ENCODE results near the gene HENMT1.
"Not testable (repeated sequence)": the region's sequence is repeated elsewhere in the genome, so short reads cannot be mapped to it uniquely, and the experiment has no call there.

The HENMT1 gene

GRCh38 chr1:108661030-108661609 lies at the start of gene HENMT1:
HENMT1 (minus strand) TSS chr1:108661093; CDS start chr1:108659884, 1,209 bp downstream.
- peak; percentile 62 for DNase-seq (ENCODE audit: low spot score)

- DNase-seq (ENCODE audit: low spot score): no peak
Observed at GRCh38 chr1:108708691-108709660, 48.1 kb upstream of the HENMT1 start.

- no peak for DNase-seq (ENCODE audit: low spot score)
Observed at GRCh38 chr1:108706643-108707042, 45.8 kb upstream of the HENMT1 start.

- DNase-seq (ENCODE audit: low spot score): peak; percentile 74
Observed at GRCh38 chr1:108704496-108704895, 43.6 kb upstream of the HENMT1 start.

GRCh38 chr1:108703939-108704338 lies 43.0 kb upstream of the HENMT1 start:
- DNase-seq (ENCODE audit: low spot score): no peak

DNA sequence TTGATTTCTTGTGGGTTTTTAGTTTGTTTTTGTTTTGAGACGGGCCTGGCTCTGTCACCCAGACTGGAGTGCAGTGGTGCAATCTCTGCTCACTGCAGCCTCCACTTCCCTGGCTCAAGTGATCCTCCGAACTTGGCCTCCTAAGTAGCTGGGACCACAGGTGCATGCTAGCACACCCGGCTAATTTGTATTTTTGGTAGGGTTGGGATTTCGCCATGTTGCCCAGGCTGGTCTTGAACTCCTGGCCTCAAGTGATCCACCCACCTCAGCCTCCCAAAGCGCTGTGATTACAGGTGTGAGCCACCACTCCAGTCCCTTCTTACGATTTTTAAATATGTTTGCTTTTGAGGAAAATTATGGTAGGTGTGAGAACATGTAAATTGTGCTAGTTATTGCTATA lies 41.2 kb upstream of the HENMT1 start:
- DNase-seq (ENCODE audit: low spot score): not testable (repeated sequence)

- DNase-seq (ENCODE audit: low spot score): no peak
Observed at GRCh38 chr1:108701176-108701849, 40.4 kb upstream of the HENMT1 start.

DNA sequence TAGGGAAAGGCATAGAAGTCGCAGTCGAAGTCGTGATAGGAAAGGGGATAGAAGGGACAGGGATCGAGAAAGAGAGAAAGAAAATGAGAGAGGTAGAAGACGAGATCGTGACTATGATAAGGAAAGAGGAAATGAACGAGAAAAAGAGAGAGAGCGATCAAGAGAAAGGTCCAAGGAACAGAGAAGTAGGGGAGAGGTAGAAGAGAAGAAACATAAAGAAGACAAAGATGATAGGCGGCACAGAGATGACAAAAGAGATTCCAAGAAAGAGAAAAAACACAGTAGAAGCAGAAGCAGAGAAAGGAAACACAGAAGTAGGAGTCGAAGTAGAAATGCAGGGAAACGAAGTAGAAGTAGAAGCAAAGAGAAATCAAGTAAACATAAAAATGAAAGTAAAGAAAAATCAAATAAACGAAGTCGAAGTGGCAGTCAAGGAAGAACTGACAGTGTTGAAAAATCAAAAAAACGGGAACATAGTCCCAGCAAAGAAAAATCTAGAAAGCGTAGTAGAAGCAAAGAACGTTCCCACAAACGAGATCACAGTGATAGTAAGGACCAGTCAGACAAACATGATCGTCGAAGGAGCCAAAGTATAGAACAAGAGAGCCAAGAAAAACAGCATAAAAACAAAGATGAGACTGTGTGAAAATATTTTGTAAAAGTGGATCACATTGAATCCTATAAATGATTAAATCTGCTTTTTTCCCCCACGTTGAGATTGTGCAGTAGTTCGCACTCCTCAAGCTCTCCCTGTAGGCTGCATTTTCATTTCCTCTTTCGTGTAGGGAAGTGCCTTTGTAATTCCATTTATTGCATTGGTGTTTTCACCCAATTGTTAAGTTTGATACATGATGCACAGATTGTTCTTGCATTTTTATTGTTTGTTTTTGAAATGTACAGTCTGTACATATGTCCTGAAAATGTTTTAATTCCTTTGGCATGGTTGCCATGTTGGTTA lies 38.8 kb upstream of the HENMT1 start:
- no peak for DNase-seq (ENCODE audit: low spot score)

DNA sequence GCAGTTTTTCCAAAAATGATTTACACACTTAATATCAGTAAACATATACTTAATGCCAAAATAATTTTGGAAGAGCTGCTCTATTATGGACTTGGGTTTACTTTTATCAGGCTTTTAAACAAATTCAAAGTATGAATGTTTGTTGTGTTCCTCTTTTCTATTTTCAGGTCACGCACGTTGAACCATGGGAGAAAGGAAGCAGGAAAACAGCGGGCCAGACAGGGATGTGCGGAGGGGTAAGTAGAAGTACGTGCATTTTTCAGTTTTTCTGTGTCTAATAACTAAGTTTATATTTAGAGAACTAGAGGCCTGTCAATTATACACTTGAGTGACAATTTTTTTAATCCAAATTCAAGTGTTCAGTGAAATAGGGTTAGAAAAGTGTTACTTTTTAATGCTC lies 34.6 kb upstream of the HENMT1 start:
- no peak for DNase-seq (ENCODE audit: low spot score)

DNA sequence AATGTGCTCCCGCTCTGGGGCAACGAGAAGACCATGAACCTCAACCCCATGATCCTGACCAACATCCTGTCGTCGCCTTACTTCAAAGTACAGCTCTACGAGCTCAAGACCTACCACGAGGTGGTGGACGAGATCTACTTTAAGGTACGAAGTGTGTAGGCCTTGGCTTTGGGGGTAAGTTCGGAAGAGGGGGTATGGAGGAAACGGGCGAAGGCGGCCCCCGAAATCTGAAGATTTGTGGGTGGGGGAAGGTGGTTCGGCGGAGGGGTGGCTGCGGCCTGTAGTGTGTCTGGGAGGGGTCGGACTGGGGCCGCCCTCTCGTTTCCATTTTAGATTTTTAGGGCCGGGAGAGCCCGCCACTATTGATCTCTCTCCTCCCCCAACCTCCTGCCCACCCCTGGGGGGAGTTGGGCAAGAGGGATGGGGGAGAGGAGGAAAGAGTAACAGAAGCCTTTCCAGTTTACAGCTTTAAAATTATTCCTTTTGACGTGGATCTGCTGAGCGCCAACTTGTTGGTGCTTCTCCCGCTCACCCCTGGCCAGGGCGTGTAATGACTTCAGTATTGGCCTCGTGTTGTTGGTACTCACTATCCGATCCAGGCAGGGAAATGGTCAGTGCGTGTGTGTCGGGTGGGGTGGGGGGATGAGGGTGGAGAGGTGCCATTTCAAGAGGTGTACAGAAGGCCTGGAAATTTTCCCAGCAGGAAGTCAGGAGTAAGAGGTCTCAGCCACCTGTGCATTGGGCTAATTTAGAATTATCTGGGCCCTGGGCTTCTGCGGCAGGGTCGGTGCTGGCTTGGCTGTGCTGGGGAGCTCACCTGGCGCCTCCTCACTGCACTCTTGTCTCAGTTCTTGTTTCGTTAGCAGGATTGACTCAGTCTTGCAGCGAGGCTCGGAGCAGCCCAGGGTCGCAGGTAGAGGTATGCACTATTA lies 32.1 kb upstream of the HENMT1 start:
- DNase-seq (ENCODE audit: low spot score): peak; percentile 61

- peak; percentile 97 for DNase-seq (ENCODE audit: low spot score)
Observed at GRCh38 chr1:108691942-108692723, 31.2 kb upstream of the HENMT1 start, which contains the start of gene PRPF38B. PRPF38B (plus strand) TSS chr1:108692310; CDS start chr1:108692592, 282 bp downstream.

DNA sequence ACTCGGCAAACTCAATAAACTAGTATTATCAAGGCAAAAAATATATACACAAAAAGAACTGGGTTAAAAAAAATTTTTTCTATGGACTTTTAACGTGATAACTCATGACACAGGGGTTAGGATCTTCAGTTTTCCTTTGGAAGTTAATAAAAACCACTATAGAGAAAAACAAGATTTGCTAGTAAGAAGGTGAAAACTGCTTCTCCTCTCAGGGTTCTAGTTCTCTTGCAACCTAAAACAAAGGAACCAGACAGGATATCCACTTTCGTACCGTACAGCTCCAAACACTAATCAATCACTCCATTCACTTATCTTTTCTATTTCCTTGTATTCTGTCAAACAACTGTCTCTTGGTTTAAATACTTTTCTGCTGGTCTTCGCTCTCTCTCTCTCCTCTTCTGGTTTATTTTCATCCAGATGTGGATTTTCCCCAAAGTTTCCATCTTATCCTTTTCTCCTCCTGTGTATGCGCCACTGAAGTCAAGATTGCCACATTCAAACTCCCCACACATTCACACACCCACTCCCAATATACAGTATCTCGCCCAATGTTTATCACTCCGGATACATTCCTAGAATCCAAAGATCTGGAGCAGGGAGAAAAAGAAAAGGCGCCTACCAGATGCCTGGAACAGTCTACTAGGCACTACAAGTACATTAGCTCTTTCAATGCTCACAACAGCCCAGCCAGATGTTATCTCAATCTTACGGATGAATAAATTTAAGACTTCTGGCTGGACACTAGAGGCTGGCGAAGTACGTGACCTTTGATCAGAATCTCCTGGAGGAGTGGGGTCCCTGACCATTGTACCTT lies 30.4 kb upstream of the HENMT1 start:
- peak; percentile 19 for DNase-seq (ENCODE audit: low spot score)

- DNase-seq (ENCODE audit: low spot score): peak; percentile 74
Observed at GRCh38 chr1:108686614-108687313, 25.9 kb upstream of the HENMT1 start.

- DNase-seq (ENCODE audit: low spot score): no peak
Observed at GRCh38 chr1:108685529-108685928, 24.6 kb upstream of the HENMT1 start.

- DNase-seq (ENCODE audit: low spot score): not testable (repeated sequence)
Observed at GRCh38 chr1:108681701-108682100, 20.8 kb upstream of the HENMT1 start.

- no peak for DNase-seq (ENCODE audit: low spot score)
Observed at GRCh38 chr1:108679586-108680213, 18.8 kb upstream of the HENMT1 start.

GRCh38 chr1:108678706-108679105 lies 17.8 kb upstream of the HENMT1 start:
- no peak for DNase-seq (ENCODE audit: low spot score)

Measured in AG08395 (cell line).